ENCODE data around the gene CHGA.

DNA sequence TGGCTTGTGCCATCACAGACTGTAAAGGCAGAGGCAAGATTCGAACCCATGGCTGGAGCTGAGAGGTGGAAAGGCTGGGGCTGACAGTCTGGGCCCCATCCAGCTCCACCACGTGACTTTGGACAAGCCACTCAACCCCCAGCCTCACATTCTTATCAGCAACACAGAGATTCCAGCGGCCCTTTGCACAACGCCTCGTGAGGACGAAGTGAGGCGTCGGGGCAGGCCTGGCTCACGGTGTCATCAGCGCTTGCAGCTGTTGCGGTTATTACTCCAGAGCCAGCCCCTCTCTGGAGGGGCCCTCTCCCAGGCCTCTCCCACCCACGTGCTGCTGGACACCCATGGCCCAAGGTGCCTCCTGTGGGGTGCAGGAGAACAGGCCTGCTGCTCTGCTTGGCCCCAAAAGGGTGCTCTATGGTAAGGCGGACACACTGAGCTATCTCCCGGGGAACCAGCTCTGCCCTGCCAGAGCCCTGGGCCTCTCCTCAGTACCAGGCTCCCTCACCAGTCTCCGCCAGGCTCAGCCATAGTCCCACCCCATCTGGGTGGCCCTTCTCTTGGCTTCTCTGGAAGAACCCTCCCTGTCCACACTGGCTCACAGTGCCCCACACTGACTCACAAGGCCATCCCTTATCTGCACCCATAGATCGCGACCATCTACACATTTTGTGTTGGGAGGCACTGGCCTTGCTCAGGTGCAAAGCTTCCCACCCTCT, 21.1 kb downstream of the CHGA start:
- TF ChIP-seq, protein P1, sequence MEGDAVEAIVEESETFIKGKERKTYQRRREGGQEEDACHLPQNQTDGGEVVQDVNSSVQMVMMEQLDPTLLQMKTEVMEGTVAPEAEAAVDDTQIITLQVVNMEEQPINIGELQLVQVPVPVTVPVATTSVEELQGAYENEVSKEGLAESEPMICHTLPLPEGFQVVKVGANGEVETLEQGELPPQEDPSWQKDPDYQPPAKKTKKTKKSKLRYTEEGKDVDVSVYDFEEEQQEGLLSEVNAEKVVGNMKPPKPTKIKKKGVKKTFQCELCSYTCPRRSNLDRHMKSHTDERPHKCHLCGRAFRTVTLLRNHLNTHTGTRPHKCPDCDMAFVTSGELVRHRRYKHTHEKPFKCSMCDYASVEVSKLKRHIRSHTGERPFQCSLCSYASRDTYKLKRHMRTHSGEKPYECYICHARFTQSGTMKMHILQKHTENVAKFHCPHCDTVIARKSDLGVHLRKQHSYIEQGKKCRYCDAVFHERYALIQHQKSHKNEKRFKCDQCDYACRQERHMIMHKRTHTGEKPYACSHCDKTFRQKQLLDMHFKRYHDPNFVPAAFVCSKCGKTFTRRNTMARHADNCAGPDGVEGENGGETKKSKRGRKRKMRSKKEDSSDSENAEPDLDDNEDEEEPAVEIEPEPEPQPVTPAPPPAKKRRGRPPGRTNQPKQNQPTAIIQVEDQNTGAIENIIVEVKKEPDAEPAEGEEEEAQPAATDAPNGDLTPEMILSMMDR (IDR thresholded peaks at IDR 0.05; ENCODE audit: low read depth, low read length, missing input control), result no peak
- TF ChIP-seq, protein P2, sequence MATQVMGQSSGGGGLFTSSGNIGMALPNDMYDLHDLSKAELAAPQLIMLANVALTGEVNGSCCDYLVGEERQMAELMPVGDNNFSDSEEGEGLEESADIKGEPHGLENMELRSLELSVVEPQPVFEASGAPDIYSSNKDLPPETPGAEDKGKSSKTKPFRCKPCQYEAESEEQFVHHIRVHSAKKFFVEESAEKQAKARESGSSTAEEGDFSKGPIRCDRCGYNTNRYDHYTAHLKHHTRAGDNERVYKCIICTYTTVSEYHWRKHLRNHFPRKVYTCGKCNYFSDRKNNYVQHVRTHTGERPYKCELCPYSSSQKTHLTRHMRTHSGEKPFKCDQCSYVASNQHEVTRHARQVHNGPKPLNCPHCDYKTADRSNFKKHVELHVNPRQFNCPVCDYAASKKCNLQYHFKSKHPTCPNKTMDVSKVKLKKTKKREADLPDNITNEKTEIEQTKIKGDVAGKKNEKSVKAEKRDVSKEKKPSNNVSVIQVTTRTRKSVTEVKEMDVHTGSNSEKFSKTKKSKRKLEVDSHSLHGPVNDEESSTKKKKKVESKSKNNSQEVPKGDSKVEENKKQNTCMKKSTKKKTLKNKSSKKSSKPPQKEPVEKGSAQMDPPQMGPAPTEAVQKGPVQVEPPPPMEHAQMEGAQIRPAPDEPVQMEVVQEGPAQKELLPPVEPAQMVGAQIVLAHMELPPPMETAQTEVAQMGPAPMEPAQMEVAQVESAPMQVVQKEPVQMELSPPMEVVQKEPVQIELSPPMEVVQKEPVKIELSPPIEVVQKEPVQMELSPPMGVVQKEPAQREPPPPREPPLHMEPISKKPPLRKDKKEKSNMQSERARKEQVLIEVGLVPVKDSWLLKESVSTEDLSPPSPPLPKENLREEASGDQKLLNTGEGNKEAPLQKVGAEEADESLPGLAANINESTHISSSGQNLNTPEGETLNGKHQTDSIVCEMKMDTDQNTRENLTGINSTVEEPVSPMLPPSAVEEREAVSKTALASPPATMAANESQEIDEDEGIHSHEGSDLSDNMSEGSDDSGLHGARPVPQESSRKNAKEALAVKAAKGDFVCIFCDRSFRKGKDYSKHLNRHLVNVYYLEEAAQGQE (IDR thresholded peaks at IDR 0.05), result no peak

Measured in liver (tissue), 2 donors.